Measurements from ENCODE around the gene ADAMTSL1.

Gene ADAMTSL1

GRCh38 chr9:18666986-18667772 lies 193.2 kb downstream of the ADAMTSL1 start (continued):
- no peak for TF ChIP-seq ZNF175 (tag by site-specific recombination; IDR thresholded peaks at IDR 0.05)
- peak; percentile 88 for TF ChIP-seq PRDM6 (tag by site-specific recombination; IDR thresholded peaks at IDR 0.05)
- no peak for TF ChIP-seq ZNF777 (tag by site-specific recombination; IDR thresholded peaks at IDR 0.05; ENCODE audit: borderline replicate concordance)
- TF ChIP-seq ZBTB20 (tag by site-specific recombination; IDR thresholded peaks at IDR 0.05) = peak; percentile 58; the same call in 1 of the 2 replicates
- peak; percentile 45; the same call in 1 of the 2 replicates for TF ChIP-seq ZXDB (tag by site-specific recombination; IDR thresholded peaks at IDR 0.05)
- TF ChIP-seq REPIN1 (tag by site-specific recombination; IDR thresholded peaks at IDR 0.05; ENCODE audit: low read depth) = no peak
- no peak for TF ChIP-seq REST (tag by site-specific recombination; IDR thresholded peaks at IDR 0.05)
- TF ChIP-seq ZNF18 (tag by site-specific recombination; IDR thresholded peaks at IDR 0.05) = peak; percentile 65
- no peak for TF ChIP-seq HIC1 (tag by site-specific recombination; IDR thresholded peaks at IDR 0.05)
- TF ChIP-seq FEZF1 (tag by site-specific recombination; IDR thresholded peaks at IDR 0.05) = peak; percentile 86
- no peak for TF ChIP-seq ZNF366 (tag by site-specific recombination; conservative IDR thresholded peaks at IDR 0.05)
- no peak for TF ChIP-seq ZNF19 (tag by site-specific recombination; IDR thresholded peaks at IDR 0.05; ENCODE audit: low read depth)
- no peak for TF ChIP-seq ZNF623 (tag by site-specific recombination; IDR thresholded peaks at IDR 0.05)
- TF ChIP-seq ZBTB7A (tag by site-specific recombination; IDR thresholded peaks at IDR 0.05; ENCODE audit: low read depth) = no peak
- no peak for TF ChIP-seq ZNF624 (tag by site-specific recombination; IDR thresholded peaks at IDR 0.05)
- TF ChIP-seq ZNF600 (tag by site-specific recombination; IDR thresholded peaks at IDR 0.05) = 0 out of 2 replicates have a peak, but pooled peaks have one; percentile 18
- TF ChIP-seq ZNF394 (tag by site-specific recombination; IDR thresholded peaks at IDR 0.05; ENCODE audit: borderline replicate concordance) = peak; percentile 30; the same call in 1 of the 2 replicates
- TF ChIP-seq PRDM4 (tag by site-specific recombination; IDR thresholded peaks at IDR 0.05) = peak; percentile 76
- no peak for TF ChIP-seq ZNF302 (tag by site-specific recombination; IDR thresholded peaks at IDR 0.05; ENCODE audit: low read depth)
- peak; percentile 59; the same call in 1 of the 2 replicates for TF ChIP-seq OVOL3 (tag by site-specific recombination; IDR thresholded peaks at IDR 0.05)
- no peak for TF ChIP-seq ZBTB1 (tag by site-specific recombination; IDR thresholded peaks at IDR 0.05)
- no peak for TF ChIP-seq SCRT1 (tag by site-specific recombination; IDR thresholded peaks at IDR 0.05; ENCODE audit: borderline replicate concordance)
- no peak for TF ChIP-seq ZNF449 (tag by site-specific recombination; IDR thresholded peaks at IDR 0.05)
- no peak for TF ChIP-seq ZNF169 (tag by site-specific recombination; IDR thresholded peaks at IDR 0.05)
